Measurements from ENCODE around the gene MMS19. TPM values are rescaled to one million over a fixed set of nuclear protein-coding genes. Genes with fewer than 3 reads are reported as not detected.
A peak's percentile ranks its signal among the peaks of the same experiment; 100 is the strongest.

MMS19 gene
- total RNA-seq, 4 donors from 2014 or later, result 111 to 238 (median 118) TPM

DNA sequence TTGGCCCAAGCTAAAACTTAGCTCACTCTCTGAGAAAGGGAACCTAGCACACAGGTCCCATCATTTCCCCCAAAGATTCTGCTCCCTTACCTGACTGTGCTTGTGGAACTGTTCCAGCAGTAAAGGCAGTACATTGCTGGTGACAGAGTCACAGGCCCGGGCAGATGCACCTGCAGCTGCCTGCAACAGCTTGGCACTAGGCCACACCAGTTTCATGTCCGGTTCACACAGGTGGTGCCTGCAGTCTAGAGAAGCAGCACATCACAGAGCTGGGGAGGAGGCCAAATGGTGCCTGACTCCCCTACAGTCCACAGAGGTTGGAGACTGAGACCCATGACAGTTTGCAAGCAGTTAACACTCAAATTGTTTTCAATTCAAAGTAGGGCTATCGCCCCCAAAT lies 30.1 kb downstream of the MMS19 start:
- no peak for TF ChIP-seq EP300 (IDR thresholded peaks at IDR 0.05)
- no peak for TF ChIP-seq POLR2A (IDR thresholded peaks at IDR 0.05)
- TF ChIP-seq POLR2AphosphoS5 (IDR thresholded peaks at IDR 0.05), result no peak
- TF ChIP-seq, protein P1, sequence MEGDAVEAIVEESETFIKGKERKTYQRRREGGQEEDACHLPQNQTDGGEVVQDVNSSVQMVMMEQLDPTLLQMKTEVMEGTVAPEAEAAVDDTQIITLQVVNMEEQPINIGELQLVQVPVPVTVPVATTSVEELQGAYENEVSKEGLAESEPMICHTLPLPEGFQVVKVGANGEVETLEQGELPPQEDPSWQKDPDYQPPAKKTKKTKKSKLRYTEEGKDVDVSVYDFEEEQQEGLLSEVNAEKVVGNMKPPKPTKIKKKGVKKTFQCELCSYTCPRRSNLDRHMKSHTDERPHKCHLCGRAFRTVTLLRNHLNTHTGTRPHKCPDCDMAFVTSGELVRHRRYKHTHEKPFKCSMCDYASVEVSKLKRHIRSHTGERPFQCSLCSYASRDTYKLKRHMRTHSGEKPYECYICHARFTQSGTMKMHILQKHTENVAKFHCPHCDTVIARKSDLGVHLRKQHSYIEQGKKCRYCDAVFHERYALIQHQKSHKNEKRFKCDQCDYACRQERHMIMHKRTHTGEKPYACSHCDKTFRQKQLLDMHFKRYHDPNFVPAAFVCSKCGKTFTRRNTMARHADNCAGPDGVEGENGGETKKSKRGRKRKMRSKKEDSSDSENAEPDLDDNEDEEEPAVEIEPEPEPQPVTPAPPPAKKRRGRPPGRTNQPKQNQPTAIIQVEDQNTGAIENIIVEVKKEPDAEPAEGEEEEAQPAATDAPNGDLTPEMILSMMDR (IDR thresholded peaks at IDR 0.05), result no peak
- WGBS, result 38% methylated on average over 2 of the region's 3 CpGs
- Histone ChIP-seq H3K4me3 (no peak overlapping the region), H3K27me3 (no peaks in the 10 kb centered on the region), H3K27ac (no peak overlapping the region), H3K4me1 (peaks cover 15% of the 10 kb centered on the region), H3K36me3 (peaks cover 97% of the 10 kb centered on the region), H3K9me3 (no peaks in the 10 kb centered on the region)
- DNase-seq (ENCODE audit: low spot score in 2 of 2), result no peak

DNA sequence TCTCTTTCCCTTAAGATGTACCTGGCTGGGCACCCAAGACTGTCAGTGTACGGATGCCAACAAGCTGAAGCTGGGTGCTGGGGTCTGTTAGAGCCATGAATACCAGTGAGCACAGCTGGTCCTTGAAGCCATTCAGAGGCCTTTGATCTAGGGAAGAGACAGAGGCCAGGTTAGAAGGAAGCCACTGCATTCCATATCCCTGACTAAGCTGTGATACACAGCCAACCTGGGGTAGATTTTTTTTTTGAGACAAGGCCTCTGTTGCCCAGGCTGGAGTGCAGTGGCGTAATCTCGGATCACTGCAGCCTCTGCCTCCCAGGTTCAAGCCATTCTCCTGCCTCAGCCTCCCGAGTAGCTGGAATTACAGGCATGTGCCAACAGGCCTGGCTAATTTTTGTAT lies 31.5 kb downstream of the MMS19 start:
- H3K36me3 ChIP-seq, result peaks cover 97% of the 10 kb centered on the region
- no peak overlapping the region for H3K27ac ChIP-seq
- 69% methylated on average over 4 of the region's 4 CpGs for WGBS
- no peak for DNase-seq (ENCODE audit: low spot score in 2 of 2)
- H3K27me3 ChIP-seq, result no peaks in the 10 kb centered on the region
- peaks cover 15% of the 10 kb centered on the region for H3K4me1 ChIP-seq
- no peak for TF ChIP-seq POLR2A (IDR thresholded peaks at IDR 0.05)
- TF ChIP-seq, protein P1 (IDR thresholded peaks at IDR 0.05), result no peak
- TF ChIP-seq EP300 (IDR thresholded peaks at IDR 0.05), result no peak
- TF ChIP-seq POLR2AphosphoS5 (IDR thresholded peaks at IDR 0.05), result no peak
- H3K4me3 ChIP-seq, result no peak overlapping the region
- H3K9me3 ChIP-seq, result no peaks in the 10 kb centered on the region

DNA sequence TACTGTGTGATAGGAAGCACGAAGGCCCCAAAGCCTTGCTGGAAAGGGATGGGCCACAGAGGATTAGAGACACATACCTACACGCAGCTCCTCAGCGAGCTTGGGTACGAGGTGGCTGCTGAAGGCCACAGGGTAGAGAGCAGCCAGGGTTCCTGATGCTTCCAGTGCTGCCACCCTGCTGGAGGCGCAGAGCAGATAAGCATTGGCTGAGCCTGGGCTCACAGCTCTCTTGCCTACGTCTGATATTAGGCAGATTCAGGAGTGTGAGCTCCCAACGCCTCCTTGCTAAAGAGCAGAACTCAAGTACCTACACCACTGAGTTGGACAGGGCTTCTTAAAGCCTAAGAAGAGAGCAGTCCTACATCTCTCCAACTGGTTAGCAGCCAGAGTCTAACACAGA lies 32.2 kb downstream of the MMS19 start:
- Histone ChIP-seq H3K4me1 (peaks cover 15% of the 10 kb centered on the region), H3K36me3 (peaks cover 98% of the 10 kb centered on the region), H3K27ac (no peak overlapping the region), H3K27me3 (no peaks in the 10 kb centered on the region), H3K4me3 (no peak overlapping the region), H3K9me3 (no peaks in the 10 kb centered on the region)
- no peak for DNase-seq (ENCODE audit: low spot score in 2 of 2)
- WGBS, result 96% methylated on average over 7 of the region's 7 CpGs
- no peak for TF ChIP-seq POLR2A (IDR thresholded peaks at IDR 0.05)
- TF ChIP-seq, protein P1 (IDR thresholded peaks at IDR 0.05), result no peak
- no peak for TF ChIP-seq EP300 (IDR thresholded peaks at IDR 0.05)
- no peak for TF ChIP-seq POLR2AphosphoS5 (IDR thresholded peaks at IDR 0.05)

DNA sequence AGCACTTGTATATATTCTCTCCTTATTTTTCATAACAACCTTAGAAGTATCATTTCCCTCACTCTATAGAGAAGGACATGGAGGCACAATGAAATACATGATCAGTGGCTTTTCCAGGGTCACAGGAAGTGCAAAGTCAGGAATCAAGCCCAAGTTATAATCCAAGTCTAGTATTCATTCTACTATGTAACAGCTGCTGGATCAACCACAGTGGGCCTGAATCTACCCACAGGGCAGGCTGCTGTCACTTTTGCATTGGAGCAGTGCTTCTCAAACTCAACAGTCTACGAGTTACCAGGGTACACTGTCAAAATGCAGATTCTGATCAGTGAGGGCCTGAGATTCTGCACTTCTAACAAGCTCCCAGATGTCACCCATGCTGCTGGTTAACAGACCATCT lies 34.0 kb downstream of the MMS19 start:
- H3K36me3 ChIP-seq, result peaks cover 99% of the 10 kb centered on the region
- no peaks in the 10 kb centered on the region for H3K9me3 ChIP-seq
- H3K4me1 ChIP-seq, result peaks cover 15% of the 10 kb centered on the region
- DNase-seq (ENCODE audit: low spot score in 2 of 2), result no peak
- no peak for TF ChIP-seq EP300 (IDR thresholded peaks at IDR 0.05)
- TF ChIP-seq, protein P1 (IDR thresholded peaks at IDR 0.05), result no peak
- TF ChIP-seq POLR2A (IDR thresholded peaks at IDR 0.05), result no peak
- no peak for TF ChIP-seq POLR2AphosphoS5 (IDR thresholded peaks at IDR 0.05)
- no peak overlapping the region for H3K4me3 ChIP-seq
- H3K27me3 ChIP-seq, result no peaks in the 10 kb centered on the region
- peak overlapping the region; percentile 1 for H3K27ac ChIP-seq
- 75% methylated on average over 1 of the region's 1 CpG for WGBS

DNA sequence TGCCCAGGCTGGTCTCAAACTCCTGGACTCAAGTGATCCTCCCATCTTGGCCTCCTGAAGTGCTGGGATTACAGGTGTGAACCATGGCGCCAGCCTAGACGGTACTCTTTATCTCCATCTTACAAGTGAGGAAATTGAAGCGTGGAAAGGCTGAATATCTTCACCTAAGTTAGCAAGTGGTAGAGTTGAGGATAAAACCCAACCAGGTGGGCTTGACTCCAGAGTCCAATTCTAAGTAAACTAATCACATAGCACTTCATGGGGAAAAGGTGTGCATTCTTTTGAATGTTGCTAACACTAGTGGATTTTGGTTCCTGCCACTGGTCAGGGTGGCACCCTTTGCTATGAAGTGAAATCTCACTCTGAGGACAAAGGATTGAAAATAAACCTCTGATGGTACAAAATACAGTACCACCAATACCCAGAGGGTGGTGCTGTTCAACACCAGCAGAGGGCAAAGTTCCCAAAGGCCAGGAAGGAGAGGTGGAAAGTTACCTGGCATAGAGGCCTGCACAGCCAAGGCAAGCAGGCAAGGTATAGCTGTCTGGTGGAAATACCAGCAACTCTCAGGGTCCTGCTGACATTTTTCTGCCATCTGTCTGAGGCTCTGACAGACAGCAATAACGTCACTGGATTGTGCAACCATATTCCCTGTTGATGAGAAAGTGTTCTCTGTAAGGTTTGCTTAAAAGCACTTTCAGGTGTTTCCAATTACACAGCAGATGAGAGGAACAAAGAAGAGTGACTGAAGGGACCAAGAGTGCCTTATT lies 34.7 kb downstream of the MMS19 start:
- Histone ChIP-seq H3K4me3 (no peak overlapping the region), H3K36me3 (peaks cover 99% of the 10 kb centered on the region), H3K27me3 (no peaks in the 10 kb centered on the region), H3K27ac (peak overlapping the region; percentile 1), H3K9me3 (no peaks in the 10 kb centered on the region), H3K4me1 (peaks cover 15% of the 10 kb centered on the region)
- DNase-seq (ENCODE audit: low spot score in 2 of 2), result peak in 1 of 2 donors; percentile 62
- WGBS, result 63% methylated on average over 4 of the region's 4 CpGs
- no peak for TF ChIP-seq EP300 (IDR thresholded peaks at IDR 0.05)
- TF ChIP-seq, protein P1 (IDR thresholded peaks at IDR 0.05), result peak; percentile 74 to 86
- no peak for TF ChIP-seq POLR2A (IDR thresholded peaks at IDR 0.05)
- peak in 1 of 3 donors; percentile 43 for TF ChIP-seq POLR2AphosphoS5 (IDR thresholded peaks at IDR 0.05)
